Measurements from ENCODE around the gene RNF145. TPM values are rescaled to one million over a fixed set of nuclear protein-coding genes. Genes with fewer than 3 reads are reported as not detected.

The RNF145 gene
- total and polyA plus RNA-seq, 4 donors = 70.0 to 240 (median 177) TPM

GRCh38 chr5:159182691-159183090 is 26.7 kb downstream of the RNF145 start:
- Histone ChIP-seq H3K9me3 (ENCODE audit: control insufficient read depth in 4 of 4, insufficient read depth in 3 of 4, low read length in 3 of 4) (no peaks in the 10 kb centered on the region), H3K9ac (ENCODE audit: insufficient read depth in 1 of 2, low read length in 2 of 2) (no peak overlapping the region), H3K27ac (ENCODE audit: low read depth in 1 of 2, low read length in 1 of 2) (no peak overlapping the region), H3K4me3 (no peak overlapping the region), H3K36me3 (ENCODE audit: control insufficient read depth in 4 of 4, insufficient read depth in 4 of 4, low read length in 4 of 4) (peaks cover 3 to 6% (median 4%) of the 10 kb centered on the region in 4 donors), H3K27me3 (ENCODE audit: control insufficient read depth in 3 of 3, insufficient read depth in 3 of 3, low read length in 2 of 3) (no peaks in the 10 kb centered on the region), H3K4me1 (ENCODE audit: control insufficient read depth in 5 of 5, insufficient read depth in 5 of 5, low read length in 5 of 5) (peaks cover 3 to 72% (median 28%) of the 10 kb centered on the region in 5 donors)
- no peak for TF ChIP-seq CTCF (IDR thresholded peaks at IDR 0.05; ENCODE audit: control extremely low read depth, extremely low read depth)
- 31 to 44% methylated on average over 1 of the region's 1 CpG for WGBS, 2 donors
- DNase-seq = peak in 2 of 3 donors; percentile 90 to 92
- ATAC-seq (ENCODE audit: insufficient read depth, low FRiP score) = no peak

GRCh38 chr5:159181651-159182050 is 27.7 kb downstream of the RNF145 start:
- H3K9me3 ChIP-seq (ENCODE audit: control insufficient read depth in 4 of 4, insufficient read depth in 3 of 4, low read length in 3 of 4) = no peaks in the 10 kb centered on the region
- H3K9ac ChIP-seq (ENCODE audit: insufficient read depth in 1 of 2, low read length in 2 of 2) = no peak overlapping the region
- H3K4me3 ChIP-seq = no peak overlapping the region
- H3K27me3 ChIP-seq (ENCODE audit: control insufficient read depth in 3 of 3, insufficient read depth in 3 of 3, low read length in 2 of 3) = no peaks in the 10 kb centered on the region
- DNase-seq = no peak
- H3K27ac ChIP-seq (ENCODE audit: low read depth in 1 of 2, low read length in 1 of 2) = no peak overlapping the region
- peaks cover 3 to 72% (median 28%) of the 10 kb centered on the region in 5 donors for H3K4me1 ChIP-seq (ENCODE audit: control insufficient read depth in 5 of 5, insufficient read depth in 5 of 5, low read length in 5 of 5)
- H3K36me3 ChIP-seq (ENCODE audit: control insufficient read depth in 4 of 4, insufficient read depth in 4 of 4, low read length in 4 of 4) = peaks cover 3 to 4% (median 4%) of the 10 kb centered on the region in 4 donors
- TF ChIP-seq CTCF (IDR thresholded peaks at IDR 0.05; ENCODE audit: control extremely low read depth, extremely low read depth) = no peak
- no peak for ATAC-seq (ENCODE audit: insufficient read depth, low FRiP score)
- WGBS, 2 donors = 86 to 95% methylated on average over 4 of the region's 4 CpGs

- H3K27ac ChIP-seq (ENCODE audit: low read depth in 1 of 2, low read length in 1 of 2) = peak overlapping the region in 1 of 2 donors; percentile 53
- H3K9ac ChIP-seq (ENCODE audit: insufficient read depth in 1 of 2, low read length in 2 of 2) = no peak overlapping the region
- no peaks in the 10 kb centered on the region for H3K9me3 ChIP-seq (ENCODE audit: control insufficient read depth in 4 of 4, insufficient read depth in 3 of 4, low read length in 3 of 4)
- no peak overlapping the region for H3K4me3 ChIP-seq
- no peaks in the 10 kb centered on the region for H3K27me3 ChIP-seq (ENCODE audit: control insufficient read depth in 3 of 3, insufficient read depth in 3 of 3, low read length in 2 of 3)
- DNase-seq = peak in 2 of 3 donors; percentile 29 to 54
- TF ChIP-seq CTCF (IDR thresholded peaks at IDR 0.05; ENCODE audit: control extremely low read depth, extremely low read depth) = no peak
- no peak for ATAC-seq (ENCODE audit: insufficient read depth, low FRiP score)
- H3K4me1 ChIP-seq (ENCODE audit: control insufficient read depth in 5 of 5, insufficient read depth in 5 of 5, low read length in 5 of 5) = peaks cover 3 to 69% (median 28%) of the 10 kb centered on the region in 5 donors
- peaks cover 3 to 6% (median 5%) of the 10 kb centered on the region in 4 donors for H3K36me3 ChIP-seq (ENCODE audit: control insufficient read depth in 4 of 4, insufficient read depth in 4 of 4, low read length in 4 of 4)
These were observed 28.2 kb downstream of the RNF145 start for GRCh38 chr5:159181152-159181551.
